GM21529 (cell line): Measurements from ENCODE around the gene NPHP1.
A peak's percentile ranks its signal among the peaks of the same experiment; 100 is the strongest.
"Not testable (repeated sequence)": the region's sequence is repeated elsewhere in the genome, so short reads cannot be mapped to it uniquely, and the experiment has no call there.

ENCODE experiments used
- ATAC-seq: cut with Tn5 transposase; IDR thresholded peaks from one replicate; pipeline ENCODE4 v1.9.1; 2021; ENCODE audit not compliant: unreplicated experiment

The NPHP1 gene

GRCh38 chr2:110204408-110205385 is at the start of gene NPHP1:
Gene NPHP1 (minus strand): TSS chr2:110205013. CDS start chr2:110204968, 45 bp downstream.
- ATAC-seq: peak; percentile 97

- ATAC-seq: not testable (repeated sequence)
Measured at GRCh38 chr2:110248081-110248795, 43.4 kb upstream of the NPHP1 start.

- not testable (repeated sequence) for ATAC-seq
Measured at GRCh38 chr2:110245488-110246435, 40.9 kb upstream of the NPHP1 start.

- not testable (repeated sequence) for ATAC-seq
Measured at GRCh38 chr2:110243283-110243682, 38.5 kb upstream of the NPHP1 start.

- ATAC-seq: not testable (repeated sequence)
Measured at GRCh38 chr2:110234514-110234913, 29.7 kb upstream of the NPHP1 start.

- not testable (repeated sequence) for ATAC-seq
Measured at GRCh38 chr2:110229886-110230285, 25.1 kb upstream of the NPHP1 start.

GRCh38 chr2:110222626-110223025 is 17.8 kb upstream of the NPHP1 start:
- not testable (repeated sequence) for ATAC-seq

GRCh38 chr2:110221938-110222337 is 17.1 kb upstream of the NPHP1 start:
- ATAC-seq: no peak

GRCh38 chr2:110220190-110220564 is 15.4 kb upstream of the NPHP1 start:
- no peak for ATAC-seq

GRCh38 chr2:110219496-110220189 is 14.8 kb upstream of the NPHP1 start:
- no peak for ATAC-seq

- not testable (repeated sequence) for ATAC-seq
Measured at GRCh38 chr2:110218889-110219288, 14.1 kb upstream of the NPHP1 start.

GRCh38 chr2:110216803-110217202 is 12.0 kb upstream of the NPHP1 start:
- no peak for ATAC-seq

GRCh38 chr2:110216199-110216598 is 11.4 kb upstream of the NPHP1 start:
- ATAC-seq: no peak

- ATAC-seq: no peak
Measured at GRCh38 chr2:110215566-110216158, 10.8 kb upstream of the NPHP1 start.

GRCh38 chr2:110215091-110215490 is 10.3 kb upstream of the NPHP1 start:
- ATAC-seq: no peak

GRCh38 chr2:110213522-110213921 is 8.7 kb upstream of the NPHP1 start:
- not testable (repeated sequence) for ATAC-seq

- ATAC-seq: peak; percentile 91
Measured at GRCh38 chr2:110211938-110212858, 7.4 kb upstream of the NPHP1 start, which contains the start of gene MTLN. Gene MTLN (minus strand): TSS chr2:110212547. CDS start chr2:110212525, 22 bp downstream.

GRCh38 chr2:110205660-110206455 is 1.0 kb upstream of the NPHP1 start:
- no peak for ATAC-seq
